ENCODE measurements around the gene AP3D1. TPM values are rescaled to one million over a fixed set of nuclear protein-coding genes. Genes with fewer than 3 reads are reported as not detected.

The AP3D1 gene
- total and polyA plus RNA-seq, 9 of the 15 experiments (the other 6 are each of a cell fraction or from before 2014, with no cell fraction given) = 1.2 to 86.1 (median 35.9) TPM

DNA sequence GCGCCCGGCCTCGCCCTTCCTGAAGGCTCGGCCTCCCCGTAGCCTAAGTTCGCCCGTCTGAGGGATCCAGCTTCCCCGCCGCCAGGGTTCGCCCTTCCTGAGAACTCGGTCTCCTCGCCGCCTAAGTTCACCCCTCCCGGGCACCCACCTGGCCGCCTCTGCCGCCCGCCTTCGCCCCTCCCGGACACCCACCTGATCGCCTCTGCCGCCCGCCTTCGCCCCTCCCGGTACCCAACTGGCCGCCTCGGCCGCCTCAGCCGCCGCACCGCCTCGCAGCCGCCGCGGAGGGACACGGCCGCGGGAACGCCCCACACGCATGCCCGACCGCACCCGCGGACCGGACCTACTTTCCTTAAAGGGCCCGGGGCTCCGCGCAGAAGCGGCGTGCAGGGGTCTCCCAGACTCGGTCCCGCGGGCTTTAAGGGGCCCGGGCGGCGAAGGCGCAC lies 55.3 kb downstream of the AP3D1 start, which contains the start of gene MOB3A (continued):
- TF ChIP-seq FOSL1 (tag; conservative IDR thresholded peaks at IDR 0.05) = 0 out of 2 replicates have a peak, but pooled peaks have one; percentile 25
- TF ChIP-seq CREM (IDR thresholded peaks at IDR 0.05; ENCODE audit: low read depth) = peak; percentile 79
- peak; percentile 68; the same call in 1 of the 2 replicates for TF ChIP-seq DIDO1 (tag; IDR thresholded peaks at IDR 0.05; ENCODE audit: low read depth)
- no peak for TF ChIP-seq ZNF79 (CRISPR knock-in tag; IDR thresholded peaks at IDR 0.05; ENCODE audit: low read depth)
- TF ChIP-seq ZKSCAN8 (CRISPR knock-in tag; IDR thresholded peaks at IDR 0.05) = no peak
- TF ChIP-seq RB1 (IDR thresholded peaks at IDR 0.05; ENCODE audit: low read depth) = peak; percentile 91
- peak; percentile 77 for TF ChIP-seq SIN3B (IDR thresholded peaks at IDR 0.05; ENCODE audit: low read depth)
- no peak for TF ChIP-seq E4F1 (CRISPR knock-in tag; IDR thresholded peaks at IDR 0.05; ENCODE audit: borderline replicate concordance)
- TF ChIP-seq, protein P1, sequence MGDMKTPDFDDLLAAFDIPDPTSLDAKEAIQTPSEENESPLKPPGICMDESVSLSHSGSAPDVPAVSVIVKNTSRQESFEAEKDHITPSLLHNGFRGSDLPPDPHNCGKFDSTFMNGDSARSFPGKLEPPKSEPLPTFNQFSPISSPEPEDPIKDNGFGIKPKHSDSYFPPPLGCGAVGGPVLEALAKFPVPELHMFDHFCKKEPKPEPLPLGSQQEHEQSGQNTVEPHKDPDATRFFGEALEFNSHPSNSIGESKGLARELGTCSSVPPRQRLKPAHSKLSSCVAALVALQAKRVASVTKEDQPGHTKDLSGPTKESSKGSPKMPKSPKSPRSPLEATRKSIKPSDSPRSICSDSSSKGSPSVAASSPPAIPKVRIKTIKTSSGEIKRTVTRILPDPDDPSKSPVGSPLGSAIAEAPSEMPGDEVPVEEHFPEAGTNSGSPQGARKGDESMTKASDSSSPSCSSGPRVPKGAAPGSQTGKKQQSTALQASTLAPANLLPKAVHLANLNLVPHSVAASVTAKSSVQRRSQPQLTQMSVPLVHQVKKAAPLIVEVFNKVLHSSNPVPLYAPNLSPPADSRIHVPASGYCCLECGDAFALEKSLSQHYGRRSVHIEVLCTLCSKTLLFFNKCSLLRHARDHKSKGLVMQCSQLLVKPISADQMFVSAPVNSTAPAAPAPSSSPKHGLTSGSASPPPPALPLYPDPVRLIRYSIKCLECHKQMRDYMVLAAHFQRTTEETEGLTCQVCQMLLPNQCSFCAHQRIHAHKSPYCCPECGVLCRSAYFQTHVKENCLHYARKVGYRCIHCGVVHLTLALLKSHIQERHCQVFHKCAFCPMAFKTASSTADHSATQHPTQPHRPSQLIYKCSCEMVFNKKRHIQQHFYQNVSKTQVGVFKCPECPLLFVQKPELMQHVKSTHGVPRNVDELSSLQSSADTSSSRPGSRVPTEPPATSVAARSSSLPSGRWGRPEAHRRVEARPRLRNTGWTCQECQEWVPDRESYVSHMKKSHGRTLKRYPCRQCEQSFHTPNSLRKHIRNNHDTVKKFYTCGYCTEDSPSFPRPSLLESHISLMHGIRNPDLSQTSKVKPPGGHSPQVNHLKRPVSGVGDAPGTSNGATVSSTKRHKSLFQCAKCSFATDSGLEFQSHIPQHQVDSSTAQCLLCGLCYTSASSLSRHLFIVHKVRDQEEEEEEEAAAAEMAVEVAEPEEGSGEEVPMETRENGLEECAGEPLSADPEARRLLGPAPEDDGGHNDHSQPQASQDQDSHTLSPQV (IDR thresholded peaks at IDR 0.05) = peak; percentile 47
- peak; percentile 96 for TF ChIP-seq KAT7 (CRISPR knock-in tag; IDR thresholded peaks at IDR 0.05; ENCODE audit: borderline replicate concordance)
- TF ChIP-seq FOXP1 (CRISPR knock-in tag; IDR thresholded peaks at IDR 0.05) = peak; percentile 91; the same call in 1 of the 2 replicates
- TF ChIP-seq ZBED1 (IDR thresholded peaks at IDR 0.05) = no peak
- peak; percentile 94; the same call in 1 of the 2 replicates for TF ChIP-seq ZNF76 (CRISPR knock-in tag; IDR thresholded peaks at IDR 0.05; ENCODE audit: borderline replicate concordance)
- TF ChIP-seq ZNF282 (CRISPR knock-in tag; IDR thresholded peaks at IDR 0.05) = 0 out of 2 replicates have a peak, but pooled peaks have one; percentile 91
- peak; percentile 71 for TF ChIP-seq HNRNPK (IDR thresholded peaks at IDR 0.05; ENCODE audit: low read depth, low read length, poor library complexity, severe bottlenecking)
- TF ChIP-seq, protein P2, sequence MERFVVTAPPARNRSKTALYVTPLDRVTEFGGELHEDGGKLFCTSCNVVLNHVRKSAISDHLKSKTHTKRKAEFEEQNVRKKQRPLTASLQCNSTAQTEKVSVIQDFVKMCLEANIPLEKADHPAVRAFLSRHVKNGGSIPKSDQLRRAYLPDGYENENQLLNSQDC (CRISPR knock-in tag; IDR thresholded peaks at IDR 0.05) = peak; percentile 98
- TF ChIP-seq TCF3 (CRISPR knock-in tag; IDR thresholded peaks at IDR 0.05) = no peak; the same call in 1 of the 2 replicates
- peak; percentile 64; the same call in 1 of the 2 replicates for TF ChIP-seq ETV1 (tag; conservative IDR thresholded peaks at IDR 0.05; ENCODE audit: low read depth)
- no peak for TF ChIP-seq IFI16 (CRISPR knock-in tag; IDR thresholded peaks at IDR 0.05)
- peak; percentile 84 for TF ChIP-seq ETV5 (CRISPR knock-in tag; IDR thresholded peaks at IDR 0.05; ENCODE audit: low read depth)
- peak; percentile 87 for TF ChIP-seq MYC (IDR thresholded peaks at IDR 0.05; ENCODE audit: low read depth, low read length)
- no peak for TF ChIP-seq MYC (CRISPR knock-in tag; IDR thresholded peaks at IDR 0.05; ENCODE audit: borderline replicate concordance, low read depth)
- peak; percentile 96 for TF ChIP-seq SMAD4 (CRISPR knock-in tag; conservative IDR thresholded peaks at IDR 0.05)
